Measurements from ENCODE around the gene NCKAP5. TPM values are rescaled to one million over a fixed set of nuclear protein-coding genes. Genes with fewer than 3 reads are reported as not detected.

The NCKAP5 gene
- total and polyA plus RNA-seq, 11 donors = 0.51 to 10.5 (median 5.2) TPM

DNA sequence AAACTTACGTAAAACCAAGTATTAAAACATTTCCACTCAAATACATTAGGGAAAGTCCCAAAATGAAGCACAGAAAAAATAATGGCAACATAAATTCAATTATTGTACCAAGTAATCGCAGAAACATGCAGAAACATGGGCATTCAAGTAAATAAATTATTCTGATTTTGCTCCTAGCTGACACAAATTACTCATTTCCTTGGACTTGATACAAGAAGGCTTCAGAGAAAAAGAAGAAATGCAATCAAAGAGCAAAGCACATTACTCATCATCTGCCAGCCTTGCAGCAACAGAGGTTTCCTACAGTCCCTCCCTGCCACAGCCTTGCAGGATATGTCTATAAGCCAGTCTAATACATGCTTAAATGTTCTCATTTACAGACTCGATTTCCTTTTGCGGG lies 458.5 kb downstream of the NCKAP5 start:
- TF ChIP-seq, protein P1, sequence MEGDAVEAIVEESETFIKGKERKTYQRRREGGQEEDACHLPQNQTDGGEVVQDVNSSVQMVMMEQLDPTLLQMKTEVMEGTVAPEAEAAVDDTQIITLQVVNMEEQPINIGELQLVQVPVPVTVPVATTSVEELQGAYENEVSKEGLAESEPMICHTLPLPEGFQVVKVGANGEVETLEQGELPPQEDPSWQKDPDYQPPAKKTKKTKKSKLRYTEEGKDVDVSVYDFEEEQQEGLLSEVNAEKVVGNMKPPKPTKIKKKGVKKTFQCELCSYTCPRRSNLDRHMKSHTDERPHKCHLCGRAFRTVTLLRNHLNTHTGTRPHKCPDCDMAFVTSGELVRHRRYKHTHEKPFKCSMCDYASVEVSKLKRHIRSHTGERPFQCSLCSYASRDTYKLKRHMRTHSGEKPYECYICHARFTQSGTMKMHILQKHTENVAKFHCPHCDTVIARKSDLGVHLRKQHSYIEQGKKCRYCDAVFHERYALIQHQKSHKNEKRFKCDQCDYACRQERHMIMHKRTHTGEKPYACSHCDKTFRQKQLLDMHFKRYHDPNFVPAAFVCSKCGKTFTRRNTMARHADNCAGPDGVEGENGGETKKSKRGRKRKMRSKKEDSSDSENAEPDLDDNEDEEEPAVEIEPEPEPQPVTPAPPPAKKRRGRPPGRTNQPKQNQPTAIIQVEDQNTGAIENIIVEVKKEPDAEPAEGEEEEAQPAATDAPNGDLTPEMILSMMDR (IDR thresholded peaks at IDR 0.05) = no peak
- no peak for TF ChIP-seq POLR2A (IDR thresholded peaks at IDR 0.05)
- no peak overlapping the region for H3K27ac ChIP-seq
- H3K4me3 ChIP-seq = no peak overlapping the region
- no peaks in the 10 kb centered on the region for H3K27me3 ChIP-seq
- WGBS, 4 donors = 89 to 94% (median 90%) methylated on average over 4 of the region's 4 CpGs
- H3K4me1 ChIP-seq = peaks cover 0 to 7% (median 0%) of the 10 kb centered on the region in 12 donors
- intact Hi-C loops (cut with DNase I) = no loop called here
- ATAC-seq (no peak), DNase-seq (no peak)
- no peaks in the 10 kb centered on the region for H3K36me3 ChIP-seq
- H3K9me3 ChIP-seq = no peaks in the 10 kb centered on the region

DNA sequence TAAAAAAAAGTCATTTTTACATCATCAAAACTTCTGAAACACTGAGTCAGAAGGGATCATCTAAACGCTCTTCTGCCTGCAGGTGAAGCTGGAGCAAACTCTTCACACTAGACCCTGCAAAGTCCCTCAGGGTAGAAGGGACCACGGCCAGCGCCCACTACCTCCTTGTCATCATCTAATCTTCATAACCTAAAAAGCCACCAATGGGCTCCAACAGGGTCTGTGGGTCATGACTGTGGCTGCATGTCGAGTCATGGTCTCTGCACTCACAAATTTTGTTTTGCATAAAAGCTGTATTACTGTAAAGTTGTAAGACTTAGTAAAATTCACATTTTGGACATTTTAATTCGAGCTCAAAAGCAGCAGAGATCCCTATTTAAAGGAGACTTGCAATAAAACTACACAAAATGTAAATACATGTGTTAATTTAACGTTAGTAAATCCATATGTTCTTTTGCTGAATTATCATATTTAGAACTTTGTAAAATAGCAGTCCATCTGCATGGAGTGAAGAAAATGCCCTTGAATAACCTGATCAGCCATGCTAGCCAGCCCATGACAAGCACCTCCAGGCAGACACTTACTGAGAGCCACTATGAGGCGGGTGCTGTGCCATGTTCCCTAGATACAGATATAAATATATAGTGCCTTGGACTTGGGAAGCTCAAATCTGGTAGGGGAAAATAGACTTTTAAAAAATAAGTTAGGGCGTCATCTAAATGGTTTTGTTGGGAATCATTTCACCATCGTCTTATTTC lies 461.0 kb downstream of the NCKAP5 start:
- DNase-seq (peak in 4 of 5 donors; percentile 11 to 72 (median 34)), ATAC-seq (peak; percentile 92 to 95 (median 93))
- Histone ChIP-seq H3K4me1 (peaks cover 0 to 7% (median 0%) of the 10 kb centered on the region in 12 donors), H3K9me3 (no peaks in the 10 kb centered on the region), H3K27ac (no peak overlapping the region), H3K36me3 (no peaks in the 10 kb centered on the region), H3K4me3 (no peak overlapping the region), H3K27me3 (no peaks in the 10 kb centered on the region)
- TF ChIP-seq POLR2A (IDR thresholded peaks at IDR 0.05) = no peak
- TF ChIP-seq, protein P1 (IDR thresholded peaks at IDR 0.05) = no peak
- intact Hi-C loops (cut with DNase I) = no loop called here
- WGBS, 4 donors = 73 to 83% (median 78%) methylated on average over 9 of the region's 9 CpGs

DNA sequence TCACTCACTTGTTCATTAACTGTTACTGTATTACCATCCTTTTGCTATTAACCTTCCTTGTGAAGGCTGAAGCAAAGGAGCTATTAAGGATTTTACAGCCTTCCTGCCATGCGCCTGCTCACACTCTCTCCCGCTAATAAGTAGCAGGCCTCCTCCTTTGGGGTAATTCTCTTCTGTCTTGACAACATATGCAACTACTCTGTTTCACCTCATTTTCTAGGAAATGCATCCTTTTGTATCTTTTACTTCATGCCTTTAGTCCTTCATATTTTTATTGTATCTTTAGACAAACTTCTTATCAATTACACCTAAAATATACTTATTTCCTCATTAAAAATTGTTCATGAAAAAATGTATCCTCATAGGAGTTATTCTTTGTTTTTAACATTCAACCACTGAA lies 463.4 kb downstream of the NCKAP5 start:
- DNase-seq = no peak
- H3K27ac ChIP-seq = no peak overlapping the region
- no peak overlapping the region for H3K4me3 ChIP-seq
- intact Hi-C loops (cut with DNase I) = no loop called here
- no peak for ATAC-seq
- WGBS, 4 donors = 95 to 97% (median 96%) methylated on average over 2 of the region's 2 CpGs
- no peaks in the 10 kb centered on the region for H3K9me3 ChIP-seq
- H3K36me3 ChIP-seq = no peaks in the 10 kb centered on the region
- TF ChIP-seq, protein P1 (IDR thresholded peaks at IDR 0.05) = no peak
- TF ChIP-seq POLR2A (IDR thresholded peaks at IDR 0.05) = no peak
- peaks cover 0 to 7% (median 0%) of the 10 kb centered on the region in 12 donors for H3K4me1 ChIP-seq
- no peaks in the 10 kb centered on the region for H3K27me3 ChIP-seq

GRCh38 chr2:133098787-133099186 lies 469.5 kb downstream of the NCKAP5 start:
- no peaks in the 10 kb centered on the region for H3K36me3 ChIP-seq
- intact Hi-C loops (cut with DNase I) = no loop called here
- 81 to 89% (median 87%) methylated on average over 1 of the region's 1 CpG for WGBS, 4 donors

More at GRCh38 chr2:133098787-133099186, 469.5 kb downstream of the NCKAP5 start:
- DNase-seq (no peak), ATAC-seq (no peak)
- TF ChIP-seq POLR2A (IDR thresholded peaks at IDR 0.05) = no peak
- TF ChIP-seq, protein P1 (IDR thresholded peaks at IDR 0.05) = no peak
- no peak overlapping the region for H3K4me3 ChIP-seq
- H3K9me3 ChIP-seq = no peaks in the 10 kb centered on the region
- H3K27ac ChIP-seq = no peak overlapping the region
- no peaks in the 10 kb centered on the region for H3K4me1 ChIP-seq
- H3K27me3 ChIP-seq = no peaks in the 10 kb centered on the region
